ENCODE results near the gene NRP2. TPM values are rescaled to one million over a fixed set of nuclear protein-coding genes. Genes with fewer than 3 reads are reported as not detected.
A peak's percentile ranks its signal among the peaks of the same experiment; 100 is the strongest.

The NRP2 gene, protein sequence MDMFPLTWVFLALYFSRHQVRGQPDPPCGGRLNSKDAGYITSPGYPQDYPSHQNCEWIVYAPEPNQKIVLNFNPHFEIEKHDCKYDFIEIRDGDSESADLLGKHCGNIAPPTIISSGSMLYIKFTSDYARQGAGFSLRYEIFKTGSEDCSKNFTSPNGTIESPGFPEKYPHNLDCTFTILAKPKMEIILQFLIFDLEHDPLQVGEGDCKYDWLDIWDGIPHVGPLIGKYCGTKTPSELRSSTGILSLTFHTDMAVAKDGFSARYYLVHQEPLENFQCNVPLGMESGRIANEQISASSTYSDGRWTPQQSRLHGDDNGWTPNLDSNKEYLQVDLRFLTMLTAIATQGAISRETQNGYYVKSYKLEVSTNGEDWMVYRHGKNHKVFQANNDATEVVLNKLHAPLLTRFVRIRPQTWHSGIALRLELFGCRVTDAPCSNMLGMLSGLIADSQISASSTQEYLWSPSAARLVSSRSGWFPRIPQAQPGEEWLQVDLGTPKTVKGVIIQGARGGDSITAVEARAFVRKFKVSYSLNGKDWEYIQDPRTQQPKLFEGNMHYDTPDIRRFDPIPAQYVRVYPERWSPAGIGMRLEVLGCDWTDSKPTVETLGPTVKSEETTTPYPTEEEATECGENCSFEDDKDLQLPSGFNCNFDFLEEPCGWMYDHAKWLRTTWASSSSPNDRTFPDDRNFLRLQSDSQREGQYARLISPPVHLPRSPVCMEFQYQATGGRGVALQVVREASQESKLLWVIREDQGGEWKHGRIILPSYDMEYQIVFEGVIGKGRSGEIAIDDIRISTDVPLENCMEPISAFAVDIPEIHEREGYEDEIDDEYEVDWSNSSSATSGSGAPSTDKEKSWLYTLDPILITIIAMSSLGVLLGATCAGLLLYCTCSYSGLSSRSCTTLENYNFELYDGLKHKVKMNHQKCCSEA
- total RNA-seq, result under 1 TPM in 1 of 2 experiments, not detected in 1; 0.19 TPM
- 0.48 TPM for polyA plus RNA-seq (2013, experiment 1 of 2)
- 0.88 TPM for polyA plus RNA-seq (2013, experiment 2 of 2)
- total RNA-seq, result 0 to 17.1 (median 1.8) reads per million in 172 experiments

DNA sequence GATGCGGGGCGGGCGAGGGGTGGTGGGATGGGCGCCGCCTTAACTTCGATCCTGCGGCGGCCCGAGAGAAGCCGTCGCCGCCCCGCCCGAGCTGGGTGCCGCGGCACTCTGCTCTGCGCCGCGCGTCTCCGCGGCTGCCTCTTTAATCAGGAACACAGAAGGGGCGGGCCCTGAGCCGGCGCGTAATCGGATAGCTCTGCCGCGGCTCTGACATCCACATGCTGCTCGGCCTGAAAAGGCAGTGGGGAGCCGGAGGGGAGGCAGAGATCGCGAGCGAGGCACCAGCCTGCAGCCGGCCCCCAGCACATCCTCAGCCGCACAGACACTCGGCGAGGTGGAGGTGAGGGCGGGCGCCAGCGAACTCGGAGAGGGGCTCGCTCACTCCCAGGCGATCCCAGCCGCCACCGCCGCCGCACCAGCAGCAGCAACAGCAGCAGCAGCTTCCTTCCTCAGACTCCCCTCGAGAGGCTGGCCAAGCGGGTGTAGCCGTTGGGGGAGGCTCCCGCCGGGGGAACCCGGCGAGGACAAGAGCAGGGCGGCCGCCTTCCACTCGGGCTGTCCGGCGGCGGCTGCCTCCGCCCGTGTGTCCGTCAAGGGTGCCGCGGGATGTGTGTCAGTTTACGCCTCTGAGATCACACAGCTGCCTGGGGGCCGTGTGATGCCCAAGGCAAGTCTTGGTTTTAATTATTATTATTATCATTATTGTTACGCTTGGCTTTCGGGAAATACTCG is at the start of gene NRP2:
NRP2 (plus strand) TSS at position 263 of the 732 bp plus-strand sequence. CDS start 790 bp downstream, outside the sequence.
- Histone ChIP-seq H3K27me3 (ENCODE audit: control insufficient read depth in 1 of 2, insufficient read depth in 2 of 2, low read length in 2 of 2) (peaks cover 58 to 63% of the 10 kb centered on the region in 2 experiments), H3K27ac (ENCODE audit: low read depth in 1 of 2, low read length in 2 of 2) (no peak within 1 kb of the TSS), H3K4me3 (ENCODE audit: low read length) (peak within 1 kb of the TSS; percentile 50), H3K9me3 (ENCODE audit: control insufficient read depth in 1 of 2, insufficient read depth in 1 of 2, low read length in 2 of 2) (peaks cover 0 to 14% of the 10 kb centered on the region in 2 experiments), H3K36me3 (ENCODE audit: insufficient read depth, low read length) (no peaks in the 10 kb centered on the region), H3K4me1 (ENCODE audit: insufficient read depth, low read length) (peaks cover 23% of the 10 kb centered on the region)
- intact Hi-C loops (cut with DNase I, micrococcal nuclease), result loop anchor here in 1 of 2 experiments (5.0 kb wide), 1 partner anchor 795 kb away; no protein-coding TSS in a partner anchor
- Mint-ChIP-seq H3K4me3 (peak within 1 kb of the TSS; percentile 81), H3K27me3 (peaks cover 62% of the 10 kb centered on the region), H3K27ac (no peak within 1 kb of the TSS), H3K36me3 (ENCODE audit: low read depth) (no peaks in the 10 kb centered on the region), H3K4me1 (ENCODE audit: low read depth) (peaks cover 39% of the 10 kb centered on the region), H3K9me3 (no peaks in the 10 kb centered on the region)
- TF ChIP-seq, protein P1, sequence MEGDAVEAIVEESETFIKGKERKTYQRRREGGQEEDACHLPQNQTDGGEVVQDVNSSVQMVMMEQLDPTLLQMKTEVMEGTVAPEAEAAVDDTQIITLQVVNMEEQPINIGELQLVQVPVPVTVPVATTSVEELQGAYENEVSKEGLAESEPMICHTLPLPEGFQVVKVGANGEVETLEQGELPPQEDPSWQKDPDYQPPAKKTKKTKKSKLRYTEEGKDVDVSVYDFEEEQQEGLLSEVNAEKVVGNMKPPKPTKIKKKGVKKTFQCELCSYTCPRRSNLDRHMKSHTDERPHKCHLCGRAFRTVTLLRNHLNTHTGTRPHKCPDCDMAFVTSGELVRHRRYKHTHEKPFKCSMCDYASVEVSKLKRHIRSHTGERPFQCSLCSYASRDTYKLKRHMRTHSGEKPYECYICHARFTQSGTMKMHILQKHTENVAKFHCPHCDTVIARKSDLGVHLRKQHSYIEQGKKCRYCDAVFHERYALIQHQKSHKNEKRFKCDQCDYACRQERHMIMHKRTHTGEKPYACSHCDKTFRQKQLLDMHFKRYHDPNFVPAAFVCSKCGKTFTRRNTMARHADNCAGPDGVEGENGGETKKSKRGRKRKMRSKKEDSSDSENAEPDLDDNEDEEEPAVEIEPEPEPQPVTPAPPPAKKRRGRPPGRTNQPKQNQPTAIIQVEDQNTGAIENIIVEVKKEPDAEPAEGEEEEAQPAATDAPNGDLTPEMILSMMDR (IDR thresholded peaks at IDR 0.05), result no peak
- ATAC-seq (ENCODE audit: poor library complexity) (peak; percentile 79), DNase-seq (peak in 13 of 14 experiments; percentile 9 to 59 (median 31))
- ChIA-PET POLR2A (interaction anchor here (1.0 kb wide), 1 partner anchor 24 kb away, joined by 5 read pairs; no protein-coding TSS in a partner anchor), CTCF (no interaction called here)

DNA sequence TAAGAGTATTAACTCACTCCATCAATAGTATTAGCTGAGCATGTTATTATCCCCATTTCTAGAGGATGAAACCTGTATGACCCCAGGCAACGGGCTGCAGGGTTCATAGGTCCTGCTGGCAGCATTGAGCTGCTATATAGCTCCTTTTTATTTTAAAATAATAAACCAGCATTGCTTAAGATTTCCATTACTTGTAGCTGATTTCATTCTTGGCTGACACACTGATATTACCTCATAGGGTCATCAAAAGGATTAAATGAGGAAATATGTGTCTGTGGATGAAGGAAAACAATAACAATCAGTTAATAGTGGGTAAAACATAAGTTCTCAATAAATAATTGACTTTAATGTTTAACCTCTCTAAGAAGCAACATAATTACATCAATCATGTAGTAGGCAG is 48.3 kb upstream of the NRP2 start:
- DNase-seq, result no peak
- H3K27ac Mint-ChIP-seq, result no peak overlapping the region

More for the DNA sequence above, 48.3 kb upstream of the NRP2 start:
- POLR2A ChIA-PET, result no interaction called here
- no peaks in the 10 kb centered on the region for H3K27me3 ChIP-seq (ENCODE audit: control insufficient read depth in 1 of 2, insufficient read depth in 2 of 2, low read length in 2 of 2)
- H3K4me1 ChIP-seq (ENCODE audit: insufficient read depth, low read length), result peaks cover 5% of the 10 kb centered on the region
- H3K9me3 ChIP-seq (ENCODE audit: control insufficient read depth in 1 of 2, insufficient read depth in 1 of 2, low read length in 2 of 2), result no peaks in the 10 kb centered on the region
- no peak overlapping the region for H3K27ac ChIP-seq (ENCODE audit: low read depth in 1 of 2, low read length in 2 of 2)
- H3K4me3 ChIP-seq (ENCODE audit: low read length), result no peak overlapping the region
- TF ChIP-seq, protein P1 (IDR thresholded peaks at IDR 0.05), result no peak
- intact Hi-C loops (cut with DNase I, micrococcal nuclease), result no loop called here
- Mint-ChIP-seq H3K9me3 (no peaks in the 10 kb centered on the region), H3K27me3 (no peaks in the 10 kb centered on the region), H3K4me1 (ENCODE audit: low read depth) (peaks cover 17% of the 10 kb centered on the region), H3K4me3 (no peak overlapping the region), H3K36me3 (ENCODE audit: low read depth) (no peaks in the 10 kb centered on the region)
- H3K36me3 ChIP-seq (ENCODE audit: insufficient read depth, low read length), result no peaks in the 10 kb centered on the region
- ATAC-seq (ENCODE audit: poor library complexity), result no peak
- CTCF ChIA-PET, result no interaction called here
